GM19467 (cell line): Measurements from ENCODE around the gene DHX8.
"Not testable (repeated sequence)": the region's sequence is repeated elsewhere in the genome, so short reads cannot be mapped to it uniquely, and the experiment has no call there.

ENCODE experiments used
- ATAC-seq: cut with Tn5 transposase; IDR thresholded peaks from one replicate; pipeline ENCODE4 v1.9.1; 2021; ENCODE audit warnings: mild to moderate bottlenecking, moderate library complexity; ENCODE audit not compliant: unreplicated experiment

Gene DHX8

GRCh38 chr17:43461185-43461584 lies 22.6 kb upstream of the DHX8 start:
- no peak for ATAC-seq

GRCh38 chr17:43462569-43462968 lies 21.2 kb upstream of the DHX8 start:
- not testable (repeated sequence) for ATAC-seq

- ATAC-seq, result no peak
Observed at GRCh38 chr17:43463241-43463640, 20.5 kb upstream of the DHX8 start.

DNA sequence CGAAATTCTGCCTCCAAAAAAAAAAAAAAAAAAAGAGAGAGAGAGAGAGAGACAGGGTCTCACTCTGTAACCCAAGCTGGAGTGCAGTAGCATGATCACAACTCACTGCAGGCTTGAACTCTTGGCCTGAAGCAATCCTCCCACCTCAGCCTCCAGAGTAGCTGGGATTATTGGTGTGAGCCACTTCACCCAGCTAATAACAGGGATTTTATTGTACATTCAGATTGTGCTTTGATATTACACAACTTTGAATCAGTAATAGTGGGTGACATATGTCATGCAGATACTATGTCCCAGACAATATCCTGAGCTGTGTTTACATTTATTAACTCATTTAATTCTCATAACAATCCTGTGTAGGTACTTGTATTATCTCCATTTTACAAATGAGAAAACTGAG lies 19.7 kb upstream of the DHX8 start:
- ATAC-seq, result no peak

GRCh38 chr17:43465049-43465448 lies 18.7 kb upstream of the DHX8 start:
- no peak for ATAC-seq

- no peak for ATAC-seq
Observed at GRCh38 chr17:43467981-43468581, 15.7 kb upstream of the DHX8 start.

DNA sequence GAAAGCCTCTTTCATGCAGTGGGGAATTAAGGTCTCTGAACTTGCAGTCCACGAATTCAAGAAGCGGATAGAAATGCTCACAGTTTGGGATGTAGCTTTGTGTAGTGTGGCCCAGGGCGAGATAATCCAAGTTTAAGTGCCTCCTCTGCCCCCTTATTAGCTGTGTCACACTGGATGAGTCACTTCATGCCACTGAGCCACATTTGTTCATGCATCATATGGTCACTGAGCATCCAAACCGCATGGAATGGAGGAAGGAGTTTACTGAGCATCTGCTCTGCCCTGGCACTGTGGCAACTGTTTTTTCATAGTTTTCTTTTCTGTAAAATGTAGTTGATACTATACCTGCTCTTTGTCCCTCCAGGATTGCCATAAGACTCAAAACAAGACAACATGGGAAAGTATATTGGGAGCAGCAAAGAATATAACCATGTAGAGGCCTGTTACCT lies 15.1 kb upstream of the DHX8 start:
- ATAC-seq, result no peak

- ATAC-seq, result no peak
Observed at GRCh38 chr17:43469145-43469544, 14.6 kb upstream of the DHX8 start.

DNA sequence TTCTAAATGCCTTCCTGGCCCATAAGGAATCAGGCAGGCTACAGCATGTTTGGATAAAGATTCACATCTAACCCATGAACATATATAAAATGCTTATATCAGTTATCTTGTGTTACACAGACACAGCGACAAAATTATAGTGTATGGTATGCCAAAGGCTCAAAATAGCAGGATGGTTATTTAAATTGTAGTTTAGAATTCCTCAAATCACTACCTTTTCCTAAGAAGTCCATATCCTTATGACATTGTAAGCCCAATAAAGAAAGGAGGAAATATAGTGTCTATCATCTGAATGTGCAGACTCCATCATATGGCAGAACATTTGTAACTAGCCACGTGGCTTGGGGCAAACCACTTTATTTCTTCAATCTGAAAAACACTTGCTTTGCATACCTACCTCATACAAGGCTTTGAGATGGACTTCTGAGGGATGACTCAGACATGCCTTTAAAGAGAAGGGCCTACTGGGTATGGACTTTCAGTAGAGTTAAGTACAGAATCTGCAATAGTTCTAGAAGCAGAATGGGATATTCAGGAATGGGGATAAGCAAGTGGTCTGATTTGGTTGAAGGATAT lies 12.1 kb upstream of the DHX8 start:
- no peak for ATAC-seq

GRCh38 chr17:43475494-43476089 lies 8.2 kb upstream of the DHX8 start:
- no peak for ATAC-seq

- ATAC-seq, result not testable (repeated sequence)
Observed at GRCh38 chr17:43476306-43476705, 7.5 kb upstream of the DHX8 start.

DNA sequence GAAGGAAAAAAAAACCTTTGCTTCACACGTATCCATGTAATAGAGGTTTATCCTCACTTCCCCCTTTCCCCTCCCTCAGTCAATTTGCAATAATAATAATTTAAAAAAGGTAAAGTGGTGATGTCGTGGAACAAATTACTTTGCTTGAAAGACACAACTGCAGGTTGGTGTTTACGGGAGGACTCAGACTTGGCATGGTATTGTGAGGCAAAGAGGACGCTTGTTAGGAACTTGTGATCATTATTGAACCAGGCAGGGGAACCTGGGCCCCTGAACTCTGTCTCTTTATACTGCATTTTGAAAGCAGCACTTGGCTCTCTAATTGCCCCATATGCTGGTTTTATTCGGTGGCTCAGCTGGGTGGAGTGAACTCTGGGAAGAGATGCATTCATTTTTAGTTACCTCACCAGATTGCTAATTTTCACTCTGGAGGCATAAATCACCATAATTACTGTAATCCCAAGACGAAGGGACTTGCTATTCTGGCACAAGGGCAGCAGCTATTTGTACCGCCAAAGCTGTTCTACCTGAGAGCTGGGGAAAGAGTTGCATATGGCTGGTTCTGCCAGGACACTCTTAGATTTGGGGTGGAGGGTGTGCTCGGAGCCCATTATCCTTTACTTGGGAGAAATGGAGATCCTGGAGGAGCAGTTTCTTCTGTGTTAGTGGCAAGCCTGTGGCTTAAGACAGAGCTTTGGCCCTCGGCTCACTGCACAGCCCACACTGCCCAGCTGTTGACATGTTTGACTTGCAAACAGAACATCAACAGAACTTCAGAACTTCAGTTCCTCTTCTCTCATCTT lies 5.7 kb upstream of the DHX8 start:
- ATAC-seq, result no peak

GRCh38 chr17:43479948-43480347 lies 3.8 kb upstream of the DHX8 start:
- ATAC-seq, result no peak

DNA sequence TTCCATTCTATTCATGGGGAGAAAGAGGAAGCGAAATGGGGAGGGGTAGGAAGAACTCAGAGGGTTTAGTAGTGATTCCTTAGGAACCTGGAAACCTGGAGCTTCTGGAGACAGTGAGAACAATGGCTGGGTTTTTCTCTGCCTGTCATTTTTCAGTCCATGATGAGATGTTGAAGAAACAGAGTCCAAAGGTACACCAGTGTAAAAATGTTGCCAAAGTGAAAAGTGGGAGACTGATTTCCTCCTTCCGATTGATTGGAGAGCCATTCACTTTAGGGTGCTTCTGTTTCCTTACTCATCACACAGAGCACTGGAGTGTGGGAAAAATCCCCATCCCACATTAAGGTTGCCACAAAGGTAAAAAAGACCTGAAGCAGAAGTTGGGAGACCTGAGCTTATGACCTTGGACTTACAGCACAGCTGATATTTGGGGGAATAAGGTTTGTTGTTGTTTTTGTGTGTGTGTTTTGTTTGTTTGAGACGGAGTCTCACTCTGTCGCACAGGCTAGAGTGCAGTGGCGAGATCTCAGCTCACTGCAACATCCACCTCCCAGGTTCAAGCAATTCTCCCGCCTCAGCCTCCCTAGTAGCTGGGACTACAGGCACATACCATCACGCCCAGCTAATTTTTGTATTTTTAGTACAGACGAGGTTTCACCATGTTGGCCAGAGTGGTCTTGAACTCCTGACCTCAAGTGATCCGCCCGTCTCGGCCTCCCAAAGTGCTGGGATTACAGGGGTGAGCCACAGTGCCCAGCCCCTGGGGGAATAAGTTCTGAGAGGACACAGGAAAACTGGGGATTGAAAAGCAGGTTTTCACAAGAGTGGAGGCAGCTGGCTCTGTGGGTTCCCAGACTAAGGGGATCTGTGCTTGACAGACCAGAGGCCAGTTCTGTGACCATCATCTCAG lies 1.4 kb upstream of the DHX8 start:
- no peak for ATAC-seq

GRCh38 chr17:43490621-43491020 lies 6.8 kb downstream of the DHX8 start:
- no peak for ATAC-seq

DNA sequence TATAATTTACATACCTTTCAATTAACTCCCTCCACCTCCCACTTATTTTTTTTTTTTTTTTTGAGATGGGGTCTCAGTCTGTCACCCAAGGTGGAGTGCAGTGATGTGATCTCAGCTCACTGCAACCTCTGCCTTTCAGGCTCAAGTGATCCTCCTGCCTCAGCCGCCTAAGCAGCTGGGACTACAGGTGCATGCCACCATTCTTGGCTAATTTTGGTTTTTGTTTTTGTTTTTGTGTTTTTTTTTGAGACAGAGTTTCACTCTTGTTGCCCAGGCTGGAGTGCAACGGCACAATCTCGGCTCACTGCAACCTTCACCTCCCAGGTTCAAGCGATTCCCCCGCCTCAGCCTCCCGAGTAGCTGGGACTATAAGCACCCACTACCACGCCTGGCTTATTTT lies 25.7 kb downstream of the DHX8 start:
- not testable (repeated sequence) for ATAC-seq

- ATAC-seq, result not testable (repeated sequence)
Observed at GRCh38 chr17:43511199-43511598, 27.4 kb downstream of the DHX8 start.

GRCh38 chr17:43515656-43516055 lies 31.9 kb downstream of the DHX8 start:
- no peak for ATAC-seq

- ATAC-seq, result no peak
Observed at GRCh38 chr17:43517161-43517560, 33.4 kb downstream of the DHX8 start.

GRCh38 chr17:43517615-43518386 lies 34.0 kb downstream of the DHX8 start:
- ATAC-seq, result no peak
